H1 (cell line): ENCODE measurements around the gene ZNF546. TPM values are rescaled to one million over a fixed set of nuclear protein-coding genes. Genes with fewer than 3 reads are reported as not detected.

ENCODE experiments used
- CTCF ChIA-PET: fragments of 300-600 bp; sonication (Branson Sonifier 250); formaldehyde crosslinking; loops from one replicate; lab custom pipeline; 2021; ENCODE audit not compliant: partially characterized antibody; lab: Charles Lee
- POLR2A ChIA-PET: fragments of 300-600 bp; sonication (Branson Sonifier 250); formaldehyde crosslinking; loops from one replicate; lab custom pipeline; 2021; ENCODE audit warnings: inconsistent platforms; ENCODE audit not compliant: partially characterized antibody; lab: Charles Lee
- DNase-seq, 2 experiments: peaks; one replicate each; pipeline versions ENCODE4 v3.0.0 to v3.0.0-alpha.2; 2010 to 2022; ENCODE audit warnings: low spot score in 2 of 2, low read depth in 1 of 2, mixed read lengths in 1 of 2
- FAIRE-seq: peaks from 2 replicates; lab custom pipeline; 2011; peaks lifted over from hg19 to GRCh38; lab: Jason Lieb, UNC
- H2AFZ ChIP-seq: 2 replicates; pipeline ENCODE4 v1.8.1; 2012; ENCODE audit warnings: low read length, inconsistent platforms
- H2AK5ac ChIP-seq: 2 replicates; pipeline ENCODE4 v1.6.1; 2013; ENCODE audit warnings: low read depth, low read length
- H2BK120ac ChIP-seq: replicated peaks from 2 replicates; pipeline ENCODE3; 2013; ENCODE audit warnings: low read depth, low read length, inconsistent platforms
- H2BK12ac ChIP-seq: 2 replicates; pipeline ENCODE4 v1.6.1; 2013; ENCODE audit warnings: low read depth, low read length
- H2BK15ac ChIP-seq: 2 replicates; pipeline ENCODE4 v1.6.1; 2013; ENCODE audit warnings: low read length
- H2BK20ac ChIP-seq: 2 replicates; pipeline ENCODE4 v1.6.1; 2013; ENCODE audit warnings: low read length
- H2BK5ac ChIP-seq: 2 replicates; pipeline ENCODE4 v1.6.1; 2013; ENCODE audit warnings: low read depth, low read length
- H3K14ac ChIP-seq: 2 replicates; pipeline ENCODE4 v1.6.1; 2013; ENCODE audit warnings: inconsistent platforms; ENCODE audit not compliant: insufficient read length
- H3K18ac ChIP-seq: 2 replicates; pipeline ENCODE4 v1.6.1; 2013; ENCODE audit warnings: low read length; ENCODE audit errors: extremely low read depth
- H3K23ac ChIP-seq: 2 replicates; pipeline ENCODE4 v1.6.1; 2013; ENCODE audit warnings: inconsistent platforms; ENCODE audit not compliant: insufficient read length
- H3K23me2 ChIP-seq: 2 replicates; pipeline ENCODE4 v1.6.1; 2013; ENCODE audit warnings: low read depth, low read length
- H3K27ac ChIP-seq: 2 replicates; pipeline ENCODE4 v1.6.1; 2011; ENCODE audit warnings: low read depth, low read length, inconsistent platforms
- H3K27me3 ChIP-seq, 4 experiments: replicated peaks in 1 of 4; 1 replicate in 1 of 4; 2 replicates in 3 of 4; pipeline versions ENCODE4 v1.6.1 to v1.8.1; 2011 to 2013; ENCODE audit warnings: low read length in 3 of 4, mild to moderate bottlenecking in 3 of 4, inconsistent platforms in 2 of 4, mixed read lengths in 2 of 4, moderate library complexity in 1 of 4; ENCODE audit not compliant: control insufficient read depth in 3 of 4, insufficient read depth in 3 of 4; ENCODE audit errors: extremely low read depth in 1 of 4
- H3K36me3 ChIP-seq, 4 experiments: 2 replicates each; pipeline versions ENCODE4 v1.6.1 to v1.8.1; 2011 to 2013; ENCODE audit warnings: mild to moderate bottlenecking in 4 of 4, low read length in 3 of 4, moderate library complexity in 2 of 4, control low read depth in 1 of 4, inconsistent platforms in 1 of 4; ENCODE audit not compliant: insufficient read depth in 4 of 4, control insufficient read depth in 2 of 4
- H3K4ac ChIP-seq: replicated peaks from 2 replicates; pipeline ENCODE3; 2013; ENCODE audit warnings: low read length, low read depth, mixed read lengths, inconsistent platforms; ENCODE audit not compliant: insufficient read length
- H3K4me1 ChIP-seq, 4 experiments: replicated peaks in 1 of 4; 1 replicate in 1 of 4; 2 replicates in 3 of 4; pipeline versions ENCODE4 v1.6.1 to v1.8.1; 2011 to 2013; ENCODE audit warnings: low read length in 3 of 4, inconsistent platforms in 2 of 4, mixed read lengths in 1 of 4; ENCODE audit not compliant: insufficient read depth in 4 of 4, control insufficient read depth in 3 of 4
- H3K4me2 ChIP-seq, 2 experiments: 2 replicates each; pipeline versions ENCODE4 v1.6.1 to v1.8.1; 2011 to 2013; ENCODE audit warnings: low read depth in 2 of 2, low read length in 2 of 2, control low read depth in 1 of 2, inconsistent platforms in 1 of 2, mild to moderate bottlenecking in 1 of 2; ENCODE audit not compliant: insufficient read depth in 1 of 2
- H3K4me3 ChIP-seq, 4 experiments: fragments of 200-600, 300-600 bp in 1 of 4; sonication (generic), shearing (Covaris generic), sonication (Bioruptor Twin) in 1 of 4; 2 replicates each; pipeline versions ENCODE4 v1.5.1 to v1.8.1; 2011 to 2016; ENCODE audit warnings: low read length in 4 of 4, low read depth in 3 of 4, control low read depth in 2 of 4, inconsistent platforms in 2 of 4, mild to moderate bottlenecking in 2 of 4, mixed read lengths in 1 of 4, moderate library complexity in 1 of 4; ENCODE audit not compliant: insufficient read depth in 2 of 4; ENCODE audit errors: extremely low read depth in 1 of 4
- H3K56ac ChIP-seq: replicated peaks from 2 replicates; pipeline ENCODE3; 2013; ENCODE audit warnings: low read depth, mild to moderate bottlenecking, mixed read lengths, low read length, inconsistent platforms; ENCODE audit not compliant: insufficient read length
- H3K79me1 ChIP-seq: 2 replicates; pipeline ENCODE4 v1.6.1; 2013; ENCODE audit warnings: low read depth, low read length, control low read depth
- H3K79me2 ChIP-seq, 2 experiments: 2 replicates each; pipeline versions ENCODE4 v1.6.1 to v1.8.1; 2012 to 2013; ENCODE audit warnings: low read length in 2 of 2, mild to moderate bottlenecking in 2 of 2, inconsistent platforms in 1 of 2; ENCODE audit not compliant: insufficient read depth in 2 of 2, control insufficient read depth in 1 of 2
- H3K9ac ChIP-seq, 4 experiments: replicated peaks in 1 of 4; 1 replicate in 1 of 4; 2 replicates in 3 of 4; pipeline versions ENCODE4 v1.6.1 to v1.8.1; 2011 to 2013; ENCODE audit warnings: low read depth in 3 of 4, low read length in 3 of 4, control low read depth in 2 of 4, mild to moderate bottlenecking in 2 of 4, moderate library complexity in 2 of 4, inconsistent platforms in 1 of 4; ENCODE audit errors: extremely low read depth in 1 of 4
- H3K9me3 ChIP-seq, 2 experiments: 2 replicates each; pipeline versions ENCODE4 v1.6.1 to v1.8.1; 2012 to 2013; ENCODE audit warnings: mild to moderate bottlenecking in 2 of 2, moderate library complexity in 2 of 2, control low read depth in 1 of 2, inconsistent platforms in 1 of 2, low read depth in 1 of 2, low read length in 1 of 2, mixed read lengths in 1 of 2; ENCODE audit not compliant: insufficient read depth in 2 of 2
- H4K20me1 ChIP-seq, 2 experiments: replicated peaks in 1 of 2; 2 replicates each; pipeline versions ENCODE3 to v1.8.1; 2011 to 2013; ENCODE audit warnings: inconsistent platforms in 2 of 2, low read length in 2 of 2, mild to moderate bottlenecking in 1 of 2; ENCODE audit not compliant: insufficient read depth in 2 of 2, control insufficient read depth in 1 of 2
- H4K5ac ChIP-seq: 2 replicates; pipeline ENCODE4 v1.6.1; 2013; ENCODE audit warnings: low read length, low read depth, mixed read lengths, inconsistent platforms; ENCODE audit not compliant: insufficient read length
- H4K8ac ChIP-seq: 2 replicates; pipeline ENCODE4 v1.8.0; 2013; ENCODE audit warnings: mild to moderate bottlenecking, moderate library complexity, low read length, inconsistent platforms; ENCODE audit not compliant: insufficient read depth; ENCODE audit errors: extremely low read depth
- H4K91ac ChIP-seq: replicated peaks from 2 replicates; pipeline ENCODE3; 2013; ENCODE audit warnings: low read length, mixed read lengths, inconsistent platforms; ENCODE audit not compliant: insufficient read length
- BRCA1 ChIP-seq: IDR thresholded peaks from 2 replicates; pipeline ENCODE4 v1.6.1; 2012; ENCODE audit warnings: low read depth, low read length, improper control_type of control experiment
- RAD21 ChIP-seq, 2 experiments: IDR thresholded peaks in 1 of 2; conservative IDR thresholded peaks in 1 of 2; 2 replicates each; pipeline ENCODE4 v1.6.1; 2011; ENCODE audit warnings: low read depth in 2 of 2, low read length in 2 of 2, improper control_type of control experiment in 1 of 2, inconsistent platforms in 1 of 2, mild to moderate bottlenecking in 1 of 2, moderate library complexity in 1 of 2
- RNF2 ChIP-seq: fragments of 200-900, 300-1000 bp; sonication (generic); IDR thresholded peaks from 2 replicates; pipeline ENCODE4 v1.7.1; 2016; ENCODE audit warnings: borderline replicate concordance, low read depth, mild to moderate bottlenecking, antibody characterized with exemption, low read length; ENCODE audit not compliant: poor library complexity, severe bottlenecking; ENCODE audit errors: missing control alignments
- SP2 ChIP-seq: IDR thresholded peaks from 2 replicates; pipeline ENCODE4 v1.6.1; 2012; ENCODE audit warnings: mild to moderate bottlenecking, low read length, inconsistent platforms
- WGBS, 2 experiments: shearing (Covaris generic) in 1 of 2; methylation state at CpG; one replicate each; pipeline versions ENCODE4 v1.1.6 to v1.1.7; 2013 to 2015; ENCODE audit warnings: low lambda C conversion rate in 2 of 2, mixed read lengths in 2 of 2, inconsistent platforms in 1 of 2, low coverage in 1 of 2, missing lambda C conversion rate in 1 of 2; ENCODE audit not compliant: insufficient replicate concordance in 2 of 2, insufficient coverage in 1 of 2, insufficient read length in 1 of 2; ENCODE audit errors: extremely low coverage in 1 of 2, missing lambda C conversion rate in 1 of 2; 5-methylcytosine and 5-hydroxymethylcytosine counted together
- polyA plus RNA-seq, 7 experiments: library from polyadenylated mRNA; depleted of rRNA in 3 of 7; stranded (reverse) in 5 of 7; unstranded in 2 of 7; fragments of >200 nt in 5 of 7; fragments of 200-250 nt in 2 of 7; gene quantifications; 1 replicate in 5 of 7; 2 replicates in 1 of 7; 4 replicates in 1 of 7; pipeline versions ENCODE4 v1.2.1 to v1.2.3, GENCODE V29; 2011 to 2013; ENCODE audit warnings: missing spikeins in 2 of 7, mixed read lengths in 2 of 7
- total RNA-seq: library from RNA; stranded (reverse); fragmentation: NEBNext Ultra II Directional; extraction: Animal tissue kit (Norgen Biotek cat#: 25700); gene quantifications from 2 replicates; pipeline ENCODE4 v1.2.1, GENCODE V29; 2021
- TF ChIP-seq, protein P1 (sequence below): IDR thresholded peaks from 2 replicates; pipeline ENCODE4 v1.6.1; 2011; ENCODE audit warnings: low read depth, mild to moderate bottlenecking, low read length; ENCODE audit not compliant: insufficient read depth
- TF ChIP-seq, protein P2 (sequence below): IDR thresholded peaks from 2 replicates; pipeline ENCODE4 v1.6.1; 2012; ENCODE audit warnings: inconsistent platforms

Gene ZNF546
- total and polyA plus RNA-seq, 2 of the 8 experiments (the other 6 are each of a cell fraction or from before 2014, with no cell fraction given): 0.21 to 1.1 TPM

DNA sequence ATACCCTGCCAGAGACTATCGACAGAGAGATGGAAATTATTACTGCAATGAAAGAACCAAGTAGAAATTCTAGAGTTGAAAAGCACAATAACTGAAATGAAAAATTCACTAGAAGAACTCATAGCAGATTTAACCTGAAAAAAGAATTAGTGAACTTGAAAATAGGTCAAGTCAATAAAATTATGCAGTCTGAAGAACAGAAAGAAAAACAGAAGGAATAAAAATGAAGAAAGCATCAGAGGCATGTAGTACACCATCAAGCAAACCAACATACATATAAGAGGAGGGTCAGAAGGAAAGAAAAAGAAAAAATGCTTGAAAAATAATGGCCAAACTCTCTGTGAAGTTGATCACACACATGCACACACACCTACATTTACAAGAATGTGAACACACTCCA, 62.8 kb downstream of the ZNF546 start:
- H2AK5ac ChIP-seq: no peak overlapping the region
- no peaks in the 10 kb centered on the region for H3K36me3 ChIP-seq
- peaks cover 0 to 11% of the 10 kb centered on the region in 2 experiments; a peak in 2 of 4 replicates for H3K79me2 ChIP-seq
- peaks cover 5 to 13% of the 10 kb centered on the region in 2 experiments; a peak in 3 of 4 replicates for H3K9me3 ChIP-seq
- CTCF ChIA-PET: interaction anchor here (1.0 kb wide), 1 partner anchor 97 kb away, joined by 3 read pairs; no protein-coding TSS in a partner anchor
- H3K18ac ChIP-seq: no peak overlapping the region
- no peak overlapping the region for H2BK120ac ChIP-seq
- 92% methylated on average over 1 of the region's 1 CpG; no CpG with 5 or more reads in 1 of the 2 experiments for WGBS, 2 experiments
- H3K56ac ChIP-seq: no peak overlapping the region
- no peak overlapping the region for H2BK15ac ChIP-seq
- no peak overlapping the region for H2AFZ ChIP-seq
- no peak overlapping the region for H3K27ac ChIP-seq
- H3K27me3 ChIP-seq: no peaks in the 10 kb centered on the region
- H2BK5ac ChIP-seq: no peak overlapping the region
- H3K4ac ChIP-seq: no peak overlapping the region
- no peak overlapping the region for H4K8ac ChIP-seq
- POLR2A ChIA-PET: no interaction called here
- H2BK20ac ChIP-seq: no peak overlapping the region
- H3K14ac ChIP-seq: no peak overlapping the region
- H3K79me1 ChIP-seq: no peaks in the 10 kb centered on the region; the same call in 1 of the 2 replicates
- no peak overlapping the region for H4K5ac ChIP-seq
- H3K4me2 ChIP-seq: no peak overlapping the region
- H2BK12ac ChIP-seq: no peak overlapping the region
- FAIRE-seq (peak; percentile 52), DNase-seq (no peak)
- TF ChIP-seq RNF2 (no peak), RAD21 (IDR thresholded peaks at IDR 0.05 in 1 of 2, conservative IDR thresholded peaks at IDR 0.05 in 1 of 2; ENCODE audit: low read depth in 2 of 2, low read length in 2 of 2) (no peak), BRCA1 (no peak), SP2 (no peak)
- TF ChIP-seq, protein P1, sequence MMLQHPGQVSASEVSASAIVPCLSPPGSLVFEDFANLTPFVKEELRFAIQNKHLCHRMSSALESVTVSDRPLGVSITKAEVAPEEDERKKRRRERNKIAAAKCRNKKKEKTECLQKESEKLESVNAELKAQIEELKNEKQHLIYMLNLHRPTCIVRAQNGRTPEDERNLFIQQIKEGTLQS: no peak
- TF ChIP-seq, protein P2, sequence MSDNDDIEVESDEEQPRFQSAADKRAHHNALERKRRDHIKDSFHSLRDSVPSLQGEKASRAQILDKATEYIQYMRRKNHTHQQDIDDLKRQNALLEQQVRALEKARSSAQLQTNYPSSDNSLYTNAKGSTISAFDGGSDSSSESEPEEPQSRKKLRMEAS: no peak
- H3K23ac ChIP-seq: no peak overlapping the region
- H3K23me2 ChIP-seq: peaks cover 7% of the 10 kb centered on the region
- peaks cover 0 to 5% (median 0%) of the 10 kb centered on the region in 4 experiments; a peak in 1 of 7 replicates for H3K4me1 ChIP-seq
- H4K20me1 ChIP-seq: no peaks in the 10 kb centered on the region
- no peak overlapping the region for H4K91ac ChIP-seq
- no peak overlapping the region for H3K9ac ChIP-seq
- H3K4me3 ChIP-seq: no peak overlapping the region
